ELR (cell line): ENCODE measurements around the gene ILF3.
"Not testable (repeated sequence)": the region's sequence is repeated elsewhere in the genome, so short reads cannot be mapped to it uniquely, and the experiment has no call there.

Source experiments
- DNase-seq: peaks from one replicate; pipeline ENCODE4 v3.0.0-alpha.2; 2015; ENCODE audit warnings: low read depth

ILF3 gene

DNA sequence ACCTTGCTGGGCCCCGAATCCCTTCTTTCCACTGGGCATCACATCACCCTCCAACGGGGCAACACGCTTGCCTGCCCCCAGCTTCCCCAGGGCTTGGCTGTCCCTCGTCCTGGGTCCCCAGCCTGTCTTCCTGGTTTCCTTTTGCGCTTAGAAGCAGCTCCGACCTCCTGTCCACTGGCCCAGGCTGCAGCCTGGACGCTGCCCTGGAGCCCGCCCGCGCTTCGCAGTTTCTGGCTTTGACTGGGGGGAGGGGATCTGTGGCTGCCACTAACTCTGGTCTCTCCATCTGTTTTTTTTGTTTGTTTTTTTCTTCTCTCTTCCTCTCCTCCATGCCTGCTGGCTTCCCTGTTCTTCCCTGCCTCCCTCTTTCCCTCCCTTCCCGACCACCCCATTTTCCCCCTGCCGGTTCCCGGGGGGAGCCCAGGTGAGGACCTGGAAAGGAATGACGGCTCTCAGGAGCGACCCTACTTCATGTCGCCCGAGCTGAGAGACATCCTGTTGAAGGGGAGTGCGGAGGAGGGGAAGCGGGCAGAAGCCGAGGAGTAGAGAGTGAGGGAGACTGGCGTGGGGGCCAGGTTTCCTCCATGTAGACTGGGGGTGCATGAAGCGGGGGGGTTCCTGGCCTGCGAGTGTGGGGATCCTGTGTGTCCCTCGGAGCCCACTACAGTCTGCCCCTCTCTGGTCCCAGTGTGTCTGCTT, 11.5 kb upstream of the ILF3 start:
- no peak for DNase-seq

DNA sequence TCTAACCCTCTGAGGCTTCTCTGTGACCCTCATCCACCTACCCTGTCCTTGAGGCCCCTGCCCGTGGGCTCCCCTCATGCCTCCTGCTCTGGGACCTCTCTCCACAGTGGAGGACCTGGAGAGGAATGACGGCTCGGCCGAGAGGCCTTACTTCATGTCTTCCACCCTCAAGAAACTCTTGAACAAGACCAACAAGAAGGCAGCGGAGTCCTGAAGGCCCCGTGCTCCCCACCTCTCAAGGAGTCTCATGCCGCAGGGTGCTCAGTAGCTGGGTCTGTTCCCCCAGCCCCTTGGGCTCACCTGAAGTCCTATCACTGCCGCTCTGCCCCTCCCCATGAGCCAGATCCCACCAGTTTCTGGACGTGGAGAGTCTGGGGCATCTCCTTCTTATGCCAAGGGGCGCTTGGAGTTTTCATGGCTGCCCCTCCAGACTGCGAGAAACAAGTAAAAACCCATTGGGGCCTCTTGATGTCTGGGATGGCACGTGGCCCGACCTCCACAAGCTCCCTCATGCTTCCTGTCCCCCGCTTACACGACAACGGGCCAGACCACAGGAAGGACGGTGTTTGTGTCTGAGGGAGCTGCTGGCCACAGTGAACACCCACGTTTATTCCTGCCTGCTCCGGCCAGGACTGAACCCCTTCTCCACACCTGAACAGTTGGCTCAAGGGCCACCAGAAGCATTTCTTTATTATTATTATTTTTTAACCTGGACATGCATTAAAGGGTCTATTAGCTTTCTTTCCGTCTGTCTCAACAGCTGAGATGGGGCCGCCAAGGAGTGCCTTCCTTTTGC, 10.8 kb upstream of the ILF3 start:
- no peak for DNase-seq

DNA sequence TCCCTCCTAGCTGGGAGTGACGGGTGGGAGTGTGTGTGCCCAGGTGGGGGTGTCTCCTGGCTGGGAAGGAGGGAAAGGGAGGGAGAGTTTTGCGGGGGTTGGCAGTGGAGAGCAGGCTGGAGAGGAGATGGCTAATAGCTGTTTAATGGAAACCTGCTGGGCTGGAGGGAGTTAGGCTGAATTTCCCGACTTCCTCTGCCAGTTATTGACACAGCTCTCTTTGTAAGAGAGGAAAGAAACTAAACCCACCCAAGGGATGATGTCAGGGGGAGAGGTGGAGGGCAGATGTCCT, 10.2 kb upstream of the ILF3 start:
- DNase-seq = no peak

DNA sequence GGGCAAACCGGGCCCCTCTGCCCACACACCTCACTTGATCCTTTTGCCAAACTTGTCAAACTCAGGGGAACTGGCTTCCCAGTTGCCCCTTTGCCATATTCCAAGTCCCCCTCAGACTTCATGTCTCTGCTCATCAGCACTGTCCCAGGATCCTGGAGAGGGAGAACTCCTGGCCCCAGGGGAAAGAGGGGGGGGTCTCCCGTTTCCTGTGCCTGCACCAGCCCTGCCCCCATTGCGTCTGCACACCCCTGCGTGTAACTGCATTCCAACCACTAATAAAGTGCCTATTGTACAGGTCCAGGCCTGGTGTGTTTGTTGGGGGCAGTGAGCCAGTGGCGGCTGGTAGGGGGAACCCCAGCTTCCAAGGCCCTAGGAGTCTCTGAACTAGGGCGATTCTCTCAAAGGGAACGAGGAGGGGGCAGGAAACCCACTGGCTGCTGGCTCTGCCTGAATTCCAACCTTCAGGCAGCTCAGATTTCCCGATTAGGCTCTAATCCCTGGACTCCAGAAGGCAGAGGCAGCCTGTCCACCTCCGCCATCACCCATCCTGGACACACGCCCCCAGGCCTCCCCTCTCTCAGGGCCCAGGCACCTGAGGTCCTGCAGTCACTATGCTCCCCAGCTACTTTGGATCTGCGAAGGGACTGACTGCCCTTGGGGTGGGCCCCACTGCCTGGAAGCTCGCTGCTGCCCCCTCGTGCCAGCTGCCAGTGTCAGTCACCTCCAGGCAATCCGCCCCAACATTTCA, 9.7 kb upstream of the ILF3 start:
- peak; percentile 84 for DNase-seq

DNA sequence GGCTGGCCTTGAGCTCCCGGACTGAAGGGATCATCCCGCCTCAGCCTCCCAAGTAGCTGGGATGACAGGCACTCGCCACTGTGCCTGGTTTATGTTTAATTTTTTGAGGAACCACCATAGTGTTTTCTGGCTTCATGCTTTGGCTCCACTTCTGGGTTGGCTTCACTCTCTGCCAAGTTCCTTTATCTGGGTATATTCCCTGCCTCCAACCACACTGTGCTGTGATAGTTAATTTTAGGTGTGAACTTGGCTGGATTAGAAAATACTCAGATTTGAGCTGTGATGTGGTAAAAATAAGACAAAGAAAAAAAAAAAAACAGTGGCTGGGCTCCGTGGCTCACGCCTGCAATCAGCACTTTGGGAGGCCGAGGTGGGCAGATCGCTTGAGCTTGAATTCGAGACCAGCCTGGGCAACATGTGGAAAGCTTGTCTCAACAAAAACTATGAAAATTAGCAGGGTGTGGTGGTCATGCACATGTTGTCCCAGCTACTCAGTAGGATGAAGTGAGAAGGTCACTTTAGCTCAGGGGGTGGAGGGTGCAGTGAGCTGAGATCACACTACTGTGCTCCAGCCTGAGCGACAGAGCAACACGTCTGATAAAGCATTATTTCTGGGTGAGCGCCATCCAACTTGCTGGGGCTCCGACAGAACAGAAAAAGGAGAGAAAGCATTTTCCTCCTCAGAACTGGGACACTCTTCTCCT, 7.5 kb upstream of the ILF3 start:
- no peak for DNase-seq

DNA sequence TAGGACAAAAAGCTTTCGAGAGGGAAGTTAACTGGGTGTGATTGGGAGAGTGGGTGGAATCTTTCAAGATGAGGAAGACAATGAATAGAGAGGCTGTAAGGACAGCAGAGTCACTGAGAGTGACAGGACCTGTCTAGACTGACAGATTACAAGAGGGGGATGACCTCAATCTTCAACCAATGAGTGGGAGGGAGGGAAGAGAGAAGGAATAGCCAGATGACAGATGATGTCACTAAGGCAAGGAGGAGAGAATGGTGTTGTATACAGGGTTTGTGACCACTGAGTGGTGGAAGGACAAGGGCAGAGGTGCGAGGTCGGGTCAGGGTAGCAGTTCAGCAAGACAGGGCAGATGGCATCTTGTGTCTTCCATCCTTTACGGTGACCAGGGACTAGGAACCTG, 5.8 kb upstream of the ILF3 start:
- DNase-seq = no peak

DNA sequence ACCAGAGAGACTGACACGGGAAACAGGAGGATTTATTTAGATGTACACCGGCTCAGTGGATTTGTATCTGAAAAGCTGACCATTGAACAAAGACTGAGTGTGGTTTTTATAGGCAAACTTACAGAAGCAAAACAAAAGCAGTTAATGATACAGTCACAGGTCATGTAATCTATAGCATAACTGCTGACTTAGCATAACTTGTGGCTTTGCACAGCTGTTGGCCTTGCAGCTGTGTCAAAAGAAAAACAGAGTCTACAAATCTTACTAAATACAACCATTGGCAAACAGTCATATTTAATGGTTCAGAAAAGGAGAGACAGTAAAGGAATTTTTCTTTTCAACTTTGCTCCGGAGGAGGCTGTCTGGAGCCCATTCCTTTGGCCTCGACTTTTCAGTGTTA, 2.3 kb upstream of the ILF3 start:
- no peak for DNase-seq

DNA sequence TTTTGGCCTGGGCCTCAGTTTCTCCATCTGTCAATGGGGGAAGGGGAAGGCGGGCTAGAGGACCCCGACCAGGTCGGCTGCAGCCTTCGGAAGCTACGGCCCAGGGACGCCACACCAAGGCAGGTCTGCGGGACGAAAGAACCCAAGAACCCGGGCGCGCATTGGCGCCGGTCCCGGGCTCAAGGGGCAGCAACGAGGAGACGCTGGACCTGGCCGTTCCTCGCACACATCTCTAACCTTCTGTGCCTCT, 739 bp upstream of the ILF3 start:
- DNase-seq = no peak

DNA sequence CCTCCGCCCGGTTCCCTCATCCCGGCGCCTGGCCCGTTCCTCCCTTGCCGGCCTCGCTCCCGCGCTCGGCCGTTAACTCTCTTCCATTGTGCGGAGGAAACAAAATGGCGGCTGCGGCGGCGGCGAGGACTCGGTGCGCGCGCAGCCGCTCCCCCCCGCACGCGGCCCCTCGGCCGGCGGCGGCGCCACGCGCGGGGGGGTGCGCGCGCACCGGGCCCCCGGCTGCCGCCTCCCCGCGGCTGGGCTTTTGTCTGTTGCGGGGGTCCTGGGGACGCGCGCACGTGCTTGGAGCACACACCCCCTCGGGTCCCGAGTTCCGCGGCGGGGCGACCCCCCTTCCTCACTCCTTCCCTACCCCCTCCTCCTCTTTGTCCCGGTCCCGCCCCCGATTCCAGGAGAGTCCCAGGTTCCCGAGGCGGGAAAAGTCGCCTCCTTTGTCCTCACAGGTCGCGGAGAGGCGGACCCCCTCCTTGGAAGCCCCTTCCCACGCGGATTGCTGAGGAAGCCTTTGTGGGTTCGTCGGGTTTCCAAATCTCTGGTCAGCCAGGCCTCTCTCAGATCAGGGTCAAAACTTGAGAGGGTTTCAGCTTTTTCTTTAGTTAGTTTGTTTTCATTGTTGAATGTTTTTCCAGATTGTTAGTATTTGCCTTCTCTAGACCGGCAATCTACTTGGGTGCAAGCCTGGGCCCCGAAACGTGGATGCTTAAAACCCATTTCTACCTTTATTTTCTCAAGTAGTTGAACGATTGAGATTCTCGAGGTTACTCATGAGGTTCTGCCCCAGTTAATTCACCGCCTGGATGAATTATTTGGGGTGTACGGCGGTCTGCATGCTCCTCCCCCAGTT, 687 bp downstream of the ILF3 start:
- DNase-seq = peak; percentile 63

DNA sequence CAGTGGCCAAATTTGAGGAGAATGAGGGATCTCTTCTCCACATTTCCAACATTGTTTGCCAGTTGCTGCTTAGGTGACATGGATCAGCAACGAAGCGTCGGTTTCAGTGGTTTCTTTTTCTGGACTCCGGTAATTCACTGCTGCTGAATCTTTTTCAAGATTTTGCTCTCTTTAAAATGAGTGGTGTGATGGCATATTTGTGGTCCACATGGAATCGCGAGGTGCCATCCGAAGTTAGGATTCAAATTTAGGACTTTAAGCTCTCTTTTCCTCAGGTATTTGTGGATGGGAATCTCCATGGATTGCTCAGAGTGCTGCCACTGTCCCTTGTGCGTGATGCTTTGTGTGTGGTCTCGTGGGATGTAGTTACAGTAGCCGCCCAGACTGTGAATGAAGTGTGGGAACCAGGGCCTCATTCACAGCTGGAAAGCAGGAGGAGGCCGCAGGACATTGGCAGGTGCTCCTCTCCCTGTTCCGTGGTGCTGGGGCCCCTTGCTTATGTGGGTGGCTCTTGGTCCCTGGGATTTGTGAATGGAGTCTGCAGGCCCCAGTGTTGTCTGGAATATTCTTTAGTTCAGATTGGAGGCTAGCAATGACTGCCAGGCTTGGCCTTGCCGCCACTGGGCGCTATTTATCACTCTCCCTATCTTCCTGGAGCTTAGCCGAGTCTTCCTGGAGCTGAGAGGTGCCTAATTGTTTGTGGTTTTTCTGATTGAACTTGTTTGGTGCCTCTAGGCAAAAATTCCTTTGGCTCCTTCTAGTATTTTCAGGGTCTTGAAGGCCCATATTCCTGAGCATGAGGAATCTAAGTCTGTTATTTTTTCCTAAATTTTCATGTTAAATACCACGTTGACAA, 1.5 kb downstream of the ILF3 start:
- DNase-seq = peak; percentile 57

DNA sequence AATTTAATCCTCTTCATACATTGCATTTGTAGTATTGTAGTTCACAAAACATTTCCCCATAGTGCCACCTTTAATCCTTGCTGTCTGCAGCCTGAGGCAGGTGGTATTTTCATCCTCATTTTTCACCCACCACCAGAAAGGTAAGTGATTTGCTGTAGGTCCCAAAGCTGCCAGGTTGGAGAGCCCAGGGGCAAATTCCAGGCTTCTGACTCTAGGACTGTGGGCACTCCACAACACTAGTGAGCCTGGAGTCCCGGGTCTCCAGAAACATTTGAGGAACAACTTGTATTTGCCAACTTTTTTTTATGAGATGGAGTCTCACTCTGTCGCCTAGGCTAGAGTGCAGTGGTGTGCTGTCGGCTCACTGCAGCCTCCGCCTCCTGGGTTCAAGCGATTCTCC, 6.2 kb downstream of the ILF3 start:
- no peak for DNase-seq

DNA sequence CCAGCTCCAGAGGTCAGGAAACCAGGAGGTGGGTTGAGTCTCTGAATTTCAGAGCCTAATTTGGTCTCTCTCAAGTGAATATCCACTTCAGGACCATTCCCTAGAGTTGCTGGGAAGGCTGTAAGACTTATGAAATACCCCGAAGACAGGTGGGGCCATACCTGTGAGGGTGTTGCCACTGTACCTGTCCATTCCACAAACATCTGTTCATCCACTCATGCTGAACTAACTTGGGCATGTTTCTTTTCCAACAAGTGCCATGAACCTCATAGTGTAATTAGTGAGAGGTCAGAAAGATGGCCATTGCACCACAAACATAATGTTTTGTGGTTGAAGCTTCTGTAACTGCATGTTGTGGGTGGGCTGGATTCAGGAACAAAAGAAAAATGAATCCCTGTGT, 7.8 kb downstream of the ILF3 start:
- no peak for DNase-seq

DNA sequence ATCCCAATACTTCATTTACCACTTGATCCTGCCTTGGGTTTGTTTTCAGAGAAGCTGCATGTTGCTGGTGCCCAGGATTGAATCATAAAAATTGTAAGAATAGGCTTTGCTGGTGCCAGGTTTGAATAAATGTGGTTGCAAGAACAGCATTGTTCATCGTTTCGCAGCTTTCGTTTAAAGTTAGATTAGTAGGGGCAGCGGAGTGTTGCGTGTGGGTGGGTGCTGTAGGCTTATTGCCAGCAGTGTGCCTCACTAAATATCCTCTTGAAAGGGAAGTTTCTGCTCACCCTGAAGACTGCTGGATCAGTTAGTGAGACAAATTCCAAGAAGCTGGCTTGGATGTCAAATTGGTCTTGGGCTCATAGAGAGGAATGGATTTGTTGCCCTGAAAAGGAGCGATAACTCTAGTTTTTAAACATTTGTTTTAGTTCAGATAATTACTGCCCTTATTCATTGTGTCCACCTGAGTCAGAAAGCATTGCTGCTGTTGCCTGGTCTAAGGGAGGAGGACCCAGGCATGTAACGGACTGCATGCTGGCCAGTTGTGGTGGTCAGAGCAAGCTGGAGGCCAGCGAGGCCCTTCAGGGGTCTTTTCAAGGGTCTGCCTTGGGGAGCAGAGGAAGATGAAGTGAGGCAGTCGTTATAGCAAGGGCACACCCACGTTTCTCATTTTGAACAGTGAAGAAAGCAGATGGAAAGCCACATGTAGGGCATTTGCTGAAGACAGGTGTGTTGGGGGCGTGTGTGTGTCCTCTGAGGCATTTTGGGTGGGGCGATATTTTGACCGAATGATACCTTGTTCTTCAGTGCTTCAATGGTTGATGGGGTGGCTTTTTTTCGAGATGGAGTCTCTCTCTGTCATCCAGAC, 8.5 kb downstream of the ILF3 start:
- DNase-seq = no peak

DNA sequence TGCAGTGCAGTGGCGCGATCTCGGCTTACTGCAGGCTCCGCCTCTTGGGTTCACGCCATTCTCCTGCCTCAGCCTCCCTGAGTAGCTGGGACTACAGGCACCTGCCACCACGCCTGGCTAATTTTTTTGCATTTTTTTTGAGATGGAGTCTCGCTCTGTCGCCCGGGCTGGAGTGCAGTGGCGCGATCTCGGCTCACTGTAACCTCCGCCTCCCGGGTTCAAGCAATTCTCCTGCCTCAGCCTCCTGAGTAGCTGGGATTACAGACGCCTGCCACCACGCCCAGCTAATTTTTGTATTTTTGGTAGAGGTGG, 9.1 kb downstream of the ILF3 start:
- DNase-seq = not testable (repeated sequence)

DNA sequence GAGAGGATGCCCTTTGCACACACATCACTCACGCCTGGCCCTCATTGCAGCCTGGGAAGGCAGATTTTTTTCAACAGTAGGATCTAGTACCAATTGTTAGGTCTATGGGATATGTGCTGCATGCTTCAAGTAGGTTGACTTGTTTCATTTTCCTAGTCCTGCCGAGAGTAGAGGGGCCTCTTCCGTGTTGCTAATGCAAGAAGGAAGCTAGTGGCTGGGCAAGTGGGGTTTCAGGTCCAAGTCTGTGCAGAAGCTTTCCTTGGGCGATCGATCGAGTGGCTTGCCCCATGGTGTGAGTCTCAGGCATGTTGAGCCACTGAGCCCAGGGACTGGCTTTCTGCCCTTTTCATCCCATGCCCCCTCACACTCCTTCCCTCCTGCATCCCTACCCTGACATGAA, 13.7 kb downstream of the ILF3 start:
- DNase-seq = no peak

DNA sequence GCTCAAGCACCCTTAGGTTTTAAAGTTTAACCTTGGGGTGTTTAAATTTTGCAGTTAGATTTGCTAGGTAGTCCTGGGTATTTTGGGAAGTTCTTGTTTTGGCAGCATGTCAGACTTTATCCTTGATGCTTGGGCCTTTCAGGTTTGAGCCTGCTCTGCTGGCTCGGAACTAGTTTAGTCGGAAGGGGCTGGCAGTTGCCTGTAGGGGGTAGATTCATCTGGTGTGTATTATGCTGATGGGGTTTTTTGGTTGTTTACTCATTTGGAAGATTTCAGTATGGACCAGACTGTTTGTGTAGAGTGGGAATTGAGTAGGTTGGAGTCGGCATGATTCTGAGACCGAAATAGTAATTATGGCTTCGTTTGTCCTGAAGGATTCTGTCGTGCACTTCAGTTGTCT, 15.1 kb downstream of the ILF3 start:
- DNase-seq = no peak

DNA sequence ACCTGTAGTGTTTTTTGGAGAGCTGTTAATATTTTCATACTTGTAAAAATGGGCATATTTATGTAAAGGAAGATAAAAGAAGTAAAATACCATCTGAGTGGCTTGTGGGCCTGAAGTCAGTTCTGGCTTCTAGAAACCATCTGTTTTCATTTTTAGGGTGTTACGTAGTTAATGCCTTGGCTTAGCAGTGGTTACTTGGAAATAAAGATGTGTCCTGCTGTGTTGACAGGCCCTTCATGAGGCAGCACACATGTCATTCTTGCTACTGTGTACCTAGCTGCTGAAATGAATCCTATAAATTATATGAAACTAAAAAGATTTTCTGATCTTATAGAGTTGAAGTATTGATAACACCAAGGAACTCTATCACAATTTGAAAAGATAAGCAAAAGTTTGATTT, 16.0 kb downstream of the ILF3 start:
- no peak for DNase-seq

DNA sequence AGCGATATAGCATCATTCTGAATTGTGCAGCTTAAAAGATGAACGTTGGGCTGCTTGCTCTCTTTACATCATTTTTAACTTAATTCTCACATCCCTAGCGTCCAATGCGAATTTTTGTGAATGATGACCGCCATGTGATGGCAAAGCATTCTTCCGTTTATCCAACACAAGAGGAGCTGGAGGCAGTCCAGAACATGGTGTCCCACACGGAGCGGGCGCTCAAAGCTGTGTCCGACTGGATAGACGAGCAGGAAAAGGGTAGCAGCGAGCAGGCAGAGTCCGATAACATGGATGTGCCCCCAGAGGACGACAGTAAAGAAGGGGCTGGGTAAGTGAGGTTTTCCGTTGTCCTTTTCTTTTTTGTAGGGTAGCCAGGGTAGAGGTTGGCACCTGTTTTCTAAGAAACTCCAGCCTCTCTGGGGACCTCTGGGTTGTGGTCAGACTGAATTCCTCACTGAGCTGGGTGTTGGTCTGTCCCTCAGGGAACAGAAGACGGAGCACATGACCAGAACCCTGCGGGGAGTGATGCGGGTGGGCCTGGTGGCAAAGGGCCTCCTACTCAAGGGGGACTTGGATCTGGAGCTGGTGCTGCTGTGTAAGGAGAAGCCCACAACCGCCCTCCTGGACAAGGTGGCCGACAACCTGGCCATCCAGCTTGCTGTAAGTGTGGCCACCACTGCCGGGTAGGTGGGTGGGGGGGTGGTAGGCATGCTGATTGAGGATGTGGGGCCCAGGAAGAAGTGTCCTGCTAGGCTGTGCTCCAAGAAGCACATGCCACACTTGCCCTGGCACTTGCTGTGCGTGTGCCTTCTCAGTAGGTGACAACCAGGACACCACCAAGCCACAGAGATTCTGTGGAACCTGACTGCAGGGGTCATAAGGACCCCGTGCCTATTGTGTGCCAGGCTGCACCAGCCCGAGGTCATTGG, 17.0 kb downstream of the ILF3 start:
- no peak for DNase-seq

DNA sequence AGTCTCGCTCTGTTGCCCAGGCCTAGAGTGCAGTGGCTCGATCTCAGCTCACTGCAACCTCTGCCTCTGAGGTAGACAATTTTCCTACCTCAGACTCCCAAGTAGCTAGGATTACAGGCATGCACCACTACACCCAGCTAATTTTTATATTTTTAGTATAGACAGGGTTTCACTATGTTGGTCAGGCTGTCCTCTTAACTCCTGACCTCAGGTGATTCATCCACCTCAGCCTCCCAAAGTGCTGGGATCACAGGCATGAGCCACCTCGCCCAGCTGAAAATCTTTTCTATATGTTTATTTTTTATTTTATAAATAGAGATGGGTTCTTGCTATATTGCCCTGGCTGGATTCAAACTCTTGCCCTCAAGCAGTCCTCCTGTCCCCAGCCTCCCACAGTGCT, 17.8 kb downstream of the ILF3 start:
- DNase-seq = peak; percentile 37
